Osteocyte (in vitro differentiated cells): Measurements from ENCODE around the gene BANP. TPM values are rescaled to one million over a fixed set of nuclear protein-coding genes. Genes with fewer than 3 reads are reported as not detected.
"Not testable (repeated sequence)": the region's sequence is repeated elsewhere in the genome, so short reads cannot be mapped to it uniquely, and the experiment has no call there.

Source experiments
- DNase-seq: peaks from one replicate; pipeline ENCODE4 v3.0.0; 2021; ENCODE audit warnings: mixed read lengths; ENCODE audit not compliant: unreplicated experiment; ENCODE audit errors: extremely low spot score
- H3K27ac Mint-ChIP-seq: one replicate; pipeline ENCODE4 v1.8.0; 2021; ENCODE audit warnings: mild to moderate bottlenecking, mixed read lengths; ENCODE audit not compliant: unreplicated experiment
- H3K27me3 Mint-ChIP-seq: one replicate; pipeline ENCODE4 v1.8.0; 2021; ENCODE audit warnings: mixed read lengths; ENCODE audit not compliant: unreplicated experiment
- H3K36me3 Mint-ChIP-seq: one replicate; pipeline ENCODE4 v1.8.0; 2021; ENCODE audit warnings: mixed read lengths; ENCODE audit not compliant: unreplicated experiment
- H3K4me1 Mint-ChIP-seq: one replicate; pipeline ENCODE4 v1.8.0; 2021; ENCODE audit warnings: mixed read lengths; ENCODE audit not compliant: unreplicated experiment
- H3K4me3 Mint-ChIP-seq: one replicate; pipeline ENCODE4 v1.8.0; 2021; ENCODE audit warnings: mild to moderate bottlenecking, moderate library complexity, mixed read lengths; ENCODE audit not compliant: unreplicated experiment
- H3K9me3 Mint-ChIP-seq: one replicate; pipeline ENCODE4 v1.8.0; 2021; ENCODE audit warnings: mixed read lengths; ENCODE audit not compliant: unreplicated experiment
- CTCF ChIP-seq: fragments of 200-600 bp; sonication (generic); IDR thresholded peaks from 2 replicates; pipeline ENCODE4 v1.5.0; 2021; ENCODE audit warnings: antibody characterized with exemption, mild to moderate bottlenecking, moderate library complexity
- total RNA-seq: library from RNA; stranded (reverse); gene quantifications from 2 replicates; pipeline ENCODE4 v1.2.1, GENCODE V29; 2021

Gene BANP
- total RNA-seq, 1 donor from 2014 or later, result 20.5 TPM

DNA sequence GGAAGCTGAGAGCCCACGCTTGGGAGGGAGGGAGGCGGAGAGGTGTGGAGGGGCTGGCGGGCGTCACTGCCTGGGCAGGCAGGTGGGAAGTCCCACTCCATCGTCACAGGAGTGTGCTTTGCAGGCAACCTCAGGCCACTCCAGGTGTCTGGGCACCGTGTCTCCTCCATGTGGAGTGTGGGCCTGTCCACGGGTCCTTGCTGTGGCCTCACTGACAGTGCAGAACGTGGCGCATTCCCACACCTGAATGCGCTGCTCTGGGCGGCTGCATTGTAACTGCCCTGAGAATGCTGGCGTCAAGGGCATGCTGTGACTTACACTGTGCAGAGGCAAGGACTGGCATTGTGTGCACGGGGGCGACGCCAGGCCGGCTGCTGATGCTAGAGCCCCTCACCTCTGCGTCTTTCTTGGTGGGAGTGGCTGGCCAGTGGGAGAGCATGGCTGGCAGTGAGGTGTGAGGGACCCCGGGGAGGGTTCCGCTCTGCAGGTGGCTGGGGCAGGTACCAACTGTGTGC is 66.4 kb downstream of the BANP start:
- no peak for DNase-seq
- Mint-ChIP-seq H3K27ac (no peak overlapping the region), H3K4me1 (peaks cover 41% of the 10 kb centered on the region)

GRCh38 chr16:88018382-88018781 is 67.1 kb downstream of the BANP start:
- not testable (repeated sequence) for H3K9me3 Mint-ChIP-seq
- H3K4me1 Mint-ChIP-seq, result peaks cover 38% of the 10 kb centered on the region

More for the DNA sequence above, 66.4 kb downstream of the BANP start:
- no peak for TF ChIP-seq CTCF
- H3K4me3 Mint-ChIP-seq, result no peak overlapping the region
- H3K9me3 Mint-ChIP-seq, result no peaks in the 10 kb centered on the region
- peaks cover 26% of the 10 kb centered on the region for H3K36me3 Mint-ChIP-seq
- H3K27me3 Mint-ChIP-seq, result no peaks in the 10 kb centered on the region

DNA sequence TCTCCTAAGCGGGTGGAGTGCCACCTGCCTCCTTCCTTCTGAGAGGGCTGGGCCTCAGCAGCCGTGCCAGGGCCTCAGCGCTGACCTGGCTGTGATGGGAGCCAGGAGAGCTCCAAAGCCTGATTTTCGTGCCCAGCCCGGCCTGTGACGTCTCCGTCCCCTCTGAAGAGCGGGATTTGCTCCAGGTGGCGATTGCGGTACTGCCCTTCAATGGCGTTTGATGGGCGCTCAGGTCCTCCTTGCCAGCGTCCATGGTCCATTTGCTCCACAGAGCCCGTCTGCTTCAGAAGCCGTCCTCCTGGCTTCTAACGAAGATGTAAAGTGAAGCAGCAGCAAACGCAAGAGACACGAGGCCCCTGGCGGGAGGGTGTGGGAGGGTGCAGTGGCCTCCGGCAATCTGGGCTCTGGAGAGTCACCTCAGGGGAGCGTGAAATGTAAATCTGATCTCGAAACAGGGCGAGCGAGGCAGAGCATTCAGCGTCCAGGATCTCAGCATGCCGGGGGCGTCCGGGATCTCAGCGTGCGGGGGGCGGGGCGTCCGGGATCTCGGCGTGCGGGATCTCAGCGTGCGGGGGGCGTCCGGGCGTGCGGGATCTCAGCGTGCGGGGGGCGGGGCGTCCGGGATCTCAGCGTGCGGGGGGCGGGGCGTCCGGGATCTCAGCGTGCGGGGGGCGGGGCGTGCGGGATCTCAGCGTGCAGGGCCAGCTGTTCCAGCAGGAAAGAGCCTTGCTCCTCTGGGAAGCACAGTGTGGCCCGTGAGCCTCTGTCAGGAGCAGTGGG is 68.0 kb downstream of the BANP start:
- not testable (repeated sequence) for DNase-seq, H3K27me3 Mint-ChIP-seq, H3K4me3 Mint-ChIP-seq, H3K27ac Mint-ChIP-seq, H3K9me3 Mint-ChIP-seq
- Mint-ChIP-seq H3K4me1 (peaks cover 32% of the 10 kb centered on the region), H3K36me3 (peaks cover 30% of the 10 kb centered on the region)

More at GRCh38 chr16:88018382-88018781, 67.1 kb downstream of the BANP start:
- H3K36me3 Mint-ChIP-seq, result peaks cover 29% of the 10 kb centered on the region
- H3K27ac Mint-ChIP-seq, DNase-seq, H3K27me3 Mint-ChIP-seq, H3K4me3 Mint-ChIP-seq: not testable (repeated sequence)

- H3K9me3 Mint-ChIP-seq, result no peaks in the 10 kb centered on the region
- H3K4me3 Mint-ChIP-seq, result no peak overlapping the region
- H3K27ac Mint-ChIP-seq, result no peak overlapping the region
- peaks cover 32% of the 10 kb centered on the region for H3K36me3 Mint-ChIP-seq
- TF ChIP-seq CTCF, result no peak
- DNase-seq, result no peak
- H3K27me3 Mint-ChIP-seq, result no peaks in the 10 kb centered on the region
- peaks cover 32% of the 10 kb centered on the region for H3K4me1 Mint-ChIP-seq
Measured at GRCh38 chr16:88019821-88020515, 68.7 kb downstream of the BANP start.

GRCh38 chr16:88020516-88020885 is 69.3 kb downstream of the BANP start:
- H3K36me3 Mint-ChIP-seq, result peaks cover 32% of the 10 kb centered on the region
- no peak for DNase-seq
- peaks cover 32% of the 10 kb centered on the region for H3K4me1 Mint-ChIP-seq
- no peak overlapping the region for H3K4me3 Mint-ChIP-seq
- no peak for TF ChIP-seq CTCF
- no peaks in the 10 kb centered on the region for H3K9me3 Mint-ChIP-seq
- H3K27me3 Mint-ChIP-seq, result no peaks in the 10 kb centered on the region
- no peak overlapping the region for H3K27ac Mint-ChIP-seq

DNA sequence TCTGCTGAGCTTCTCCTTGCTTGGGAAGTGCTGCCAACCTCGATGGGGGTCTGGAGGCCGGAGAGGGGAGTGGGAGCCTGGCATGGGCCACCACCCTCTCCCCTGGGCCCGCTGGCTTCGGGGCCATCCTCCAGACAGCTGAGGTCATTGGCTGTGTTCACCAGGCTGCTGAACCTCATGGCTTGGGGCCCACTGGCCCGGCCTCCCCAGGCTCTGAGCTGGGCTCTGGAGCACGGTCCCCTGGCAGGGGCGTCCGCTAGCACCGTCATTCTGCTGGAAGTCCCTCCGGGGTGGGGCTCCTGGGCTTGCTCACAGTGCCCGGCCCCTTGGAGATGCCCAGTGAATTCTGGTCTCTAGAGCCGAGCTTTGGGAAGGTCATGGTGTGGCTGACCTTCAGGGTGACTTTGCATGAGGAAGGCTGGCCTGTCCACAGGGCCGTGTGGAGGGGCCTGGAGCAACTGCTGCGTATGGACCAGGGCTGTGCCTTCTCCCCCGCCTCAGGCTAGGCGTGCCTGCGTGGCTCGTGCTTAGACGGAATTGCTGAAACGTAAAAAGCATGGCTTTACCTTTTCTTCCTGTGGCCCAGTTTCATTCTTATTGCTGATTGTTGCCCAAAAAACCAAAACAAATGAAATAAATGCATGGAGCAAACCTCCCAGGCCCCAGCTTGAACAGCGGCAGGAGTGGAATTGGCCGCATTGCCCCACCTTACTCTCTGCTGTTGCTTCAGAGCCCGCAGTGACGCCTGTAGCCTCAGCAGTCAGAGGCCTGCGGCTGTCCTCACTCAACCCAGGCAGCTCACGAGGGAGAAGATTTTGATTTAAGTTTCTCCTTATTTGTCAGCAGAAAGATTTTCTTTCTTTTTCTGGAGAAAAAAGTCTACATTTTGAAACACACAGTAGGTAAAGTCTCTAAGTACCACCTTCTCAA is 70.1 kb downstream of the BANP start:
- peaks cover 33% of the 10 kb centered on the region for H3K36me3 Mint-ChIP-seq
- H3K27ac Mint-ChIP-seq, H3K27me3 Mint-ChIP-seq, H3K4me3 Mint-ChIP-seq, H3K9me3 Mint-ChIP-seq, DNase-seq: not testable (repeated sequence)
- H3K4me1 Mint-ChIP-seq, result peaks cover 26% of the 10 kb centered on the region
